ENCODE data around the gene BBS12. TPM values are rescaled to one million over a fixed set of nuclear protein-coding genes. Genes with fewer than 3 reads are reported as not detected.

BBS12 gene
- total and polyA plus RNA-seq, 8 donors: 0.68 to 2.7 (median 1.2) TPM

DNA sequence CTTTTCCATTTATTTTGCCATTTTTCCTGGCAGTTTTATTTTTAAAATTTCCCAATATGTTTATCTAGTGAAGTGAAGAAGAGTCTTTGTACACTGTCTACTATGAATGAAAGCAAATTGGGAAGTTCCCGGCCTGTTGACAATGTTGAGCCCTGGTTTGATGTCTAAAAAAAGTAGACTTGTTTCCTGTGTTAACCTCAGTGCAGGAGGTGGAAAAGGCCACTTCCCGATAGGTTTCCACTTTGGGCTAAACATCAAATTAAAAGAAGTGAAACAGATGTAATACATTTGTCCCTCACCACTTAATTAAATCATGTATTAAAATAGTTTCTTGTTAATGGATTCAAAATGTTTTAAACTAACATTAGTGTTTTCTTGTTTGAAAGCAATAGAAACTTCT is 30.0 kb downstream of the BBS12 start:
- no peaks in the 10 kb centered on the region for H3K27me3 ChIP-seq
- no peak for ATAC-seq
- 68 to 81% methylated on average over 2 of the region's 2 CpGs for WGBS, 2 donors
- no peaks in the 10 kb centered on the region for H3K36me3 ChIP-seq
- peak; percentile 5 for FAIRE-seq
- no peak for DNase-seq
- no peak overlapping the region for H3K27ac ChIP-seq
- intact Hi-C loops (cut with DNase I): loop anchor here in 1 of 3 donors (10.0 kb wide), 1 partner anchor 142 kb away; no protein-coding TSS in a partner anchor
- TF ChIP-seq CTCF (IDR thresholded peaks at IDR 0.05): no peak
- no peaks in the 10 kb centered on the region for H3K4me1 ChIP-seq
- no peak overlapping the region for H3K4me3 ChIP-seq
- H3K9me3 ChIP-seq: no peaks in the 10 kb centered on the region

GRCh38 chr4:122762966-122763716 is 30.6 kb downstream of the BBS12 start:
- WGBS, 2 donors: 83 to 87% methylated on average over 14 of the region's 14 CpGs
- Histone ChIP-seq H3K4me3 (no peak overlapping the region), H3K27ac (no peak overlapping the region), H3K4me1 (no peaks in the 10 kb centered on the region), H3K27me3 (no peaks in the 10 kb centered on the region), H3K36me3 (no peaks in the 10 kb centered on the region), H3K9me3 (no peaks in the 10 kb centered on the region)
- no peak for TF ChIP-seq CTCF (IDR thresholded peaks at IDR 0.05)
- intact Hi-C loops (cut with DNase I): loop anchor here in 1 of 3 donors (10.0 kb wide), 1 partner anchor 142 kb away; no protein-coding TSS in a partner anchor
- FAIRE-seq (no peak), ATAC-seq (no peak), DNase-seq (no peak)

DNA sequence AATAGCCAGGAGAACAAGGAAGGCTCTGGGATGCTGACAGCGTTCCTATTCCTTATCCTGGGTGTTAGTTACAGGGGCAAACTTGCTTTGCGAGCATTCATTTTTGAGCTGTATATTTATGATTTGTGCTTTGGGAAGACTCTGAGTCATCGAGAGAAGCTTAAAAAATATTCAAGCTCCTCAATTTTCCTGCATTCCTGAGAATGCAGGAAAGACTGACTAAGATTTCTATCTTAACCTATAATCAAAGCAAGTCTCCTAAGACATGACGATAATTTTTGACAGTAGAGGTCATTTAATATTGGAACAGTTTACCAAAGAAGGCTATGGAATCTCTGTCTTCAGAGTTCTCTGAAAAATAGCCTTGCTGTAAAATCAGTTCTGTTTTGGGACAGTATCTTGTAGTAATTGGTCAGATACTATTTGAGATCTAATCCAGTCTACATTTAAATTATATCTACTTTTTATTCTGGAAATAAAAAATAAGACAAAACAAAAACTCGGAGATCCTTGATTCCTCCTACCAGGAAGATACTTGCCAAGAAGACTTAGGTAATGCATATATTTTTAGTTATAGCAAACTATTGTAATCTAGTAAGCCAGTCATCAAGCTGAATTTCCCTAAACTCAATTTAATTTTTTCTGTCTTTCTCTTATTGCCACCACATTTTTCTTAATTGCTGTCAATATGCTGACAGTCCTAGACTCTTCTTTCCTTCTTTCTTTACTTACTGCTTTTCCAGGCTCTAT is 31.7 kb downstream of the BBS12 start:
- no peak overlapping the region for H3K27ac ChIP-seq

GRCh38 chr4:122764821-122765215 is 32.3 kb downstream of the BBS12 start:
- Histone ChIP-seq H3K4me3 (no peak overlapping the region), H3K27me3 (no peaks in the 10 kb centered on the region), H3K27ac (no peak overlapping the region), H3K9me3 (no peaks in the 10 kb centered on the region), H3K36me3 (no peaks in the 10 kb centered on the region), H3K4me1 (no peaks in the 10 kb centered on the region)
- WGBS, 2 donors: 58 to 62% methylated on average over 1 of the region's 1 CpG
- TF ChIP-seq CTCF (IDR thresholded peaks at IDR 0.05): no peak
- no peak for FAIRE-seq
- intact Hi-C loops (cut with DNase I): loop anchor here in 1 of 3 donors (10.0 kb wide), 1 partner anchor 140 kb away; no protein-coding TSS in a partner anchor
- no peak for DNase-seq
- peak in 1 of 4 donors; percentile 44 for ATAC-seq

More for the DNA sequence above, 31.7 kb downstream of the BBS12 start:
- H3K4me3 ChIP-seq: no peak overlapping the region
- 64 to 78% methylated on average over 5 of the region's 5 CpGs for WGBS, 2 donors
- no peak for TF ChIP-seq CTCF (IDR thresholded peaks at IDR 0.05)
- FAIRE-seq (no peak), ATAC-seq (no peak), DNase-seq (no peak)
- no peaks in the 10 kb centered on the region for H3K9me3 ChIP-seq
- H3K4me1 ChIP-seq: no peaks in the 10 kb centered on the region
- no peaks in the 10 kb centered on the region for H3K27me3 ChIP-seq
- intact Hi-C loops (cut with DNase I): loop anchor here in 1 of 3 donors (10.0 kb wide), 1 partner anchor 141 kb away; no protein-coding TSS in a partner anchor
- H3K36me3 ChIP-seq: no peaks in the 10 kb centered on the region

All from pancreas (tissue), 10 donors.